Uterus (tissue), 2 donors: ENCODE measurements around the gene SLC16A7.

Experiments used
- CTCF ChIP-seq, 4 experiments: fragments of 200-600 bp in 2 of 4; fragments of 450-650 bp in 2 of 4; sonication (generic) in 2 of 4; IDR thresholded peaks; one replicate each; pipeline ENCODE4 v1.5.1; 2016 to 2019; ENCODE audit warnings: antibody characterized with exemption in 4 of 4, mild to moderate bottlenecking in 2 of 4, moderate library complexity in 1 of 4
- POLR2A ChIP-seq, 2 donors: fragments of 450-650 bp; IDR thresholded peaks; one replicate each; pipeline ENCODE4 v1.6.1; 2016; ENCODE audit warnings: antibody characterized with exemption in 2 of 2, mild to moderate bottlenecking in 1 of 2, moderate library complexity in 1 of 2

- TF ChIP-seq CTCF (IDR thresholded peaks at IDR 0.05) (no peak), POLR2A (IDR thresholded peaks at IDR 0.05) (no peak)
Measured at GRCh38 chr12:59643550-59643949, 47.7 kb downstream of the SLC16A7 start.
